ENCODE results near the gene THRSP. TPM values are rescaled to one million over a fixed set of nuclear protein-coding genes. Genes with fewer than 3 reads are reported as not detected.

The THRSP gene
- total RNA-seq, 1 experiment from 2014 or later, result not detected

GRCh38 chr11:78044706-78045105 lies 19.0 kb upstream of the THRSP start:
- intact Hi-C loops (cut with micrococcal nuclease), result loop anchor here (5.0 kb wide), 1 partner anchor 222 kb away; the partner anchor contains the start of genes AAMDC and RSF1
- TF ChIP-seq ZNF274 (IDR thresholded peaks at IDR 0.05; ENCODE audit: low read depth, low read length) (no peak), CBX3 (IDR thresholded peaks at IDR 0.05; ENCODE audit: low read depth) (no peak), ATF3 (IDR thresholded peaks at IDR 0.05) (no peak), CEBPB (IDR thresholded peaks at IDR 0.05; ENCODE audit: low read depth) (no peak), EZH2phosphoT487 (IDR thresholded peaks at IDR 0.05; ENCODE audit: borderline replicate concordance) (no peak), EZH2 (IDR thresholded peaks at IDR 0.05) (no peak), SP1 (IDR thresholded peaks at IDR 0.05; ENCODE audit: low read depth) (no peak), CTCF (IDR thresholded peaks at IDR 0.05 in 2 of 3, conservative IDR thresholded peaks at IDR 0.05 in 1 of 3; ENCODE audit: borderline replicate concordance in 1 of 3, insufficient read depth in 1 of 3, low read depth in 2 of 3, low read length in 2 of 3) (no peak)
- no TSS peak for BruUV-seq (replicated peaks)
- no peak for DNase-seq (ENCODE audit: low read depth, low spot score)
- no peak overlapping the region for H3K27ac ChIP-seq (ENCODE audit: low read depth, low read length)
- ChIA-PET POLR2A (interaction anchor here (0.5 kb wide), 1 partner anchor 278 kb away, joined by 4 read pairs; no protein-coding TSS in a partner anchor), RAD21 (ENCODE audit: low non-redundant PET in 1 of 2, low total read pairs in 2 of 2, uncharacterized antibody in 2 of 2, unreplicated experiment in 2 of 2) (no interaction called here), CTCF (interaction anchor here (0.8 to 2.6 kb wide), 4 partner anchors 10 to 268 kb away, joined by 4 to 9 read pairs (median 6); no protein-coding TSS in a partner anchor)
- H3K9me2 ChIP-seq (ENCODE audit: insufficient read depth), result no peaks in the 10 kb centered on the region
- no peak overlapping the region for H3K4me3 ChIP-seq (replicated peaks in 1 of 2; ENCODE audit: low read depth in 1 of 2, low read length in 2 of 2)
- no peak overlapping the region for H3K4me2 ChIP-seq (ENCODE audit: low read length)
- no peaks in the 10 kb centered on the region for H3K36me3 ChIP-seq (ENCODE audit: control insufficient read depth in 1 of 2, insufficient read depth in 2 of 2, low read length in 2 of 2)
- H4K20me1 ChIP-seq (ENCODE audit: insufficient read depth), result no peaks in the 10 kb centered on the region
- H2AFZ ChIP-seq (ENCODE audit: low read depth, low read length, poor library complexity, severe bottlenecking), result no peak overlapping the region
- no peaks in the 10 kb centered on the region for H3K27me3 ChIP-seq (ENCODE audit: insufficient read depth, low read length)
- no peaks in the 10 kb centered on the region for H3K9me3 ChIP-seq (ENCODE audit: control insufficient read depth in 1 of 2, insufficient read depth in 1 of 2, low read depth in 1 of 2, low read length in 2 of 2)
- H3K79me2 ChIP-seq (ENCODE audit: insufficient read depth, low read length), result no peaks in the 10 kb centered on the region
- H3K4me1 ChIP-seq (ENCODE audit: control insufficient read depth in 1 of 2, insufficient read depth in 2 of 2, low read length in 2 of 2), result peaks cover 18 to 33% of the 10 kb centered on the region in 2 experiments
- no peak for ATAC-seq
- no peak overlapping the region for H3K9ac ChIP-seq (ENCODE audit: low read length)
